Ectodermal cell (in vitro differentiated cells): Measurements from ENCODE around the gene TMEM170A.
A peak's percentile ranks its signal among the peaks of the same experiment; 100 is the strongest.

Source experiments
- H3K27ac ChIP-seq: 2 replicates; pipeline ENCODE4 v1.7.0; 2013; ENCODE audit warnings: mild to moderate bottlenecking, low read depth, low read length; ENCODE audit not compliant: insufficient read depth, poor library complexity, severe bottlenecking
- H3K27me3 ChIP-seq: 2 replicates; pipeline ENCODE4 v1.7.0; 2013; ENCODE audit warnings: mild to moderate bottlenecking, low read length; ENCODE audit not compliant: insufficient read depth, control insufficient read depth, poor library complexity, severe bottlenecking
- H3K36me3 ChIP-seq: one replicate; pipeline ENCODE4 v1.7.0; 2013; ENCODE audit warnings: low read length; ENCODE audit not compliant: control insufficient read depth, insufficient read depth
- H3K4me1 ChIP-seq: one replicate; pipeline ENCODE4 v1.7.0; 2013; ENCODE audit warnings: low read length; ENCODE audit not compliant: control insufficient read depth, insufficient read depth
- H3K4me3 ChIP-seq: 2 replicates; pipeline ENCODE4 v1.7.0; 2013; ENCODE audit warnings: low read depth, low read length, control low read depth; ENCODE audit not compliant: insufficient read depth
- H3K9me3 ChIP-seq: 2 replicates; pipeline ENCODE4 v1.7.0; 2013; ENCODE audit warnings: mild to moderate bottlenecking, low read length, moderate library complexity; ENCODE audit not compliant: control insufficient read depth
- WGBS, 2 experiments: methylation state at CpG; one replicate each; pipeline ENCODE4 v1.1.7; 2013; ENCODE audit warnings: missing lambda C conversion rate in 2 of 2; 5-methylcytosine and 5-hydroxymethylcytosine counted together

Gene TMEM170A

GRCh38 chr16:75406943-75407342 lies 57.5 kb downstream of the TMEM170A start:
- Histone ChIP-seq H3K27me3 (no peaks in the 10 kb centered on the region), H3K9me3 (no peaks in the 10 kb centered on the region), H3K27ac (no peak overlapping the region), H3K36me3 (peaks cover 32% of the 10 kb centered on the region), H3K4me3 (no peak overlapping the region), H3K4me1 (no peaks in the 10 kb centered on the region)
- WGBS, 2 experiments = 96 to 97% methylated on average over 4 of the region's 4 CpGs

- WGBS, 2 experiments = 42 to 53% methylated on average over 3 of the region's 3 CpGs
Measured at GRCh38 chr16:75402821-75403475, 61.5 kb downstream of the TMEM170A start.

GRCh38 chr16:75402159-75402820 lies 62.2 kb downstream of the TMEM170A start:
- H3K36me3 ChIP-seq = peaks cover 10% of the 10 kb centered on the region
- H3K4me1 ChIP-seq = no peaks in the 10 kb centered on the region
- peak overlapping the region; percentile 36 for H3K27ac ChIP-seq
- WGBS, 2 experiments = 100% methylated on average over 1 of the region's 2 CpGs
- no peaks in the 10 kb centered on the region for H3K9me3 ChIP-seq
- H3K27me3 ChIP-seq = no peaks in the 10 kb centered on the region
- H3K4me3 ChIP-seq = no peak overlapping the region

More at GRCh38 chr16:75402821-75403475, 61.5 kb downstream of the TMEM170A start:
- no peaks in the 10 kb centered on the region for H3K4me1 ChIP-seq
- no peak overlapping the region for H3K4me3 ChIP-seq
- peaks cover 11% of the 10 kb centered on the region for H3K36me3 ChIP-seq
- H3K27ac ChIP-seq = no peak overlapping the region
- H3K9me3 ChIP-seq = no peaks in the 10 kb centered on the region
- no peaks in the 10 kb centered on the region for H3K27me3 ChIP-seq

- no peak overlapping the region for H3K4me3 ChIP-seq
- no peaks in the 10 kb centered on the region for H3K4me1 ChIP-seq
- peaks cover 4% of the 10 kb centered on the region for H3K36me3 ChIP-seq
- no peak overlapping the region for H3K27ac ChIP-seq
- H3K27me3 ChIP-seq = no peaks in the 10 kb centered on the region
- no peaks in the 10 kb centered on the region for H3K9me3 ChIP-seq
Measured at GRCh38 chr16:75401691-75402090, 62.8 kb downstream of the TMEM170A start.

GRCh38 chr16:75398333-75398732 lies 66.2 kb downstream of the TMEM170A start:
- Histone ChIP-seq H3K4me1 (no peaks in the 10 kb centered on the region), H3K36me3 (peaks cover 3% of the 10 kb centered on the region), H3K9me3 (no peaks in the 10 kb centered on the region), H3K27ac (no peak overlapping the region), H3K4me3 (no peak overlapping the region), H3K27me3 (no peaks in the 10 kb centered on the region)
- WGBS, 2 experiments = 91 to 94% methylated on average over 1 of the region's 1 CpG

GRCh38 chr16:75394941-75395340 lies 69.5 kb downstream of the TMEM170A start:
- WGBS, 2 experiments = 92 to 97% methylated on average over 5 of the region's 5 CpGs
- Histone ChIP-seq H3K4me3 (no peak overlapping the region), H3K4me1 (no peaks in the 10 kb centered on the region), H3K27ac (no peak overlapping the region), H3K9me3 (no peaks in the 10 kb centered on the region), H3K36me3 (peaks cover 15% of the 10 kb centered on the region), H3K27me3 (no peaks in the 10 kb centered on the region)
